ENCODE results near the gene DNMT3B. TPM values are rescaled to one million over a fixed set of nuclear protein-coding genes. Genes with fewer than 3 reads are reported as not detected.

DNMT3B gene
- polyA plus RNA-seq, 2 donors = 0.46 to 0.96 TPM

DNA sequence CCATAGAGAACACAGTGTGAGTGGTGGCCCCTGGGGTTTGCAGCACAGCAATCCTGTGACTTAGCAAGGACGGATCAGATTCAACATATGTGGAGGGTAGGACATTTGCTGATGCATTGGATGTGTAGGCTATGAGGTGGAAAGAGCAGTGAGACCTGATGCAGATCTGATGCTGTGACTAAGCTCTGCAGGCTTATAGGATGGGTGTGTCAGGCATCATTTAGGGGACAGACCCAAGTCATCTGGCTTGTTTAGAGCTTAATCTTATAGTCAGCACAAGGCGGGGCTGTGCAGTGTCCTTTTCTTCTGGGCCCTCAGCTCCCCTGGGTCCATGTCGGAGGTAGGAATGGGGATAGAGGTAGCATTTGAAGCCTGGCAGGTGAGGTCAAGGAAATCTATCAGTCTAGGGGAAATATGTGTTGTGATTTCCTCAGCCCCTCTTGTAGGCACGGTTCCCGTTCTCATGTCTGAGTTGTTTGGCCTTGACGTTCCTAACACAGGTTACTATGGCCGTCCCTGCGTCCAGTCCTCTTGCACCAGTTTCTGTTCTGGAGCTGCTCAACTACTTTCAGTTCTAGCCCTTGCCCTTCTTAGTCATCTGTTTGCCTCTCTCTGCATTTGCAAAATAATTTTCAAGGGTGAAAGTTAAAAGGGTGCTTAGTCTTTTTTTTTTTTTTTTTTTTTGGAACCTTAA lies 42.0 kb downstream of the DNMT3B start:
- Histone ChIP-seq H3K27me3 (ENCODE audit: control insufficient read depth in 1 of 2, insufficient read depth in 2 of 2, low read length in 2 of 2) (no peaks in the 10 kb centered on the region), H3K36me3 (ENCODE audit: control insufficient read depth in 2 of 2, insufficient read depth in 2 of 2, low read length in 1 of 2) (no peaks in the 10 kb centered on the region), H3K4me1 (ENCODE audit: control insufficient read depth in 2 of 2, insufficient read depth in 2 of 2, low read length in 1 of 2) (peaks cover 0 to 6% of the 10 kb centered on the region in 2 donors), H3K4me3 (ENCODE audit: low read depth in 1 of 2, low read length in 2 of 2) (no peak overlapping the region), H3K9me3 (ENCODE audit: control insufficient read depth in 2 of 2, insufficient read depth in 1 of 2, low read depth in 1 of 2, low read length in 1 of 2) (no peaks in the 10 kb centered on the region), H3K27ac (ENCODE audit: low read depth in 2 of 2, low read length in 1 of 2) (peak overlapping the region in 1 of 2 donors; percentile 69)
- WGBS, 2 donors = 83 to 84% methylated on average over 8 of the region's 8 CpGs

DNA sequence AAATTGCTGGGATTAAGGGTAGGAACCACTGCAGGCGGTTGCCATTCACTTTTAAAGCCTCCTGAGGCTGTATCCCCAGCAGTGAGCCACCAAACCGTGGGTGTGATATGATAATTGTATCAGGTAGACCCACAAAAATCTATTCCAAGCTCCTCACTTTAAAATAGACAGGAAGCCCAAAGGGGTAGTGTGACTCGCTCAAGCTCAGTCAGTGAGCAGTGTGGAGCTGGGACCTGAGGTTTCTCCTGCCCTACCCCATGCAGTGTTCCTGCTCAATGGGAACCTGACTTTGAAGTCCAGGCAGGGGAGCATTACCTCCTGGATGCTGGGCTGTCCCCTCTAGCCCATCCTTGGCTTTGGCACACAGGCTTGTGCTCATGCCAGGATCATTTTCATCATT lies 42.6 kb downstream of the DNMT3B start:
- Histone ChIP-seq H3K27ac (ENCODE audit: low read depth in 2 of 2, low read length in 1 of 2) (peak overlapping the region in 1 of 2 donors; percentile 59), H3K4me1 (ENCODE audit: control insufficient read depth in 2 of 2, insufficient read depth in 2 of 2, low read length in 1 of 2) (peaks cover 0 to 6% of the 10 kb centered on the region in 2 donors), H3K4me3 (ENCODE audit: low read depth in 1 of 2, low read length in 2 of 2) (no peak overlapping the region), H3K36me3 (ENCODE audit: control insufficient read depth in 2 of 2, insufficient read depth in 2 of 2, low read length in 1 of 2) (no peaks in the 10 kb centered on the region), H3K9me3 (ENCODE audit: control insufficient read depth in 2 of 2, insufficient read depth in 1 of 2, low read depth in 1 of 2, low read length in 1 of 2) (no peaks in the 10 kb centered on the region), H3K27me3 (ENCODE audit: control insufficient read depth in 1 of 2, insufficient read depth in 2 of 2, low read length in 2 of 2) (no peaks in the 10 kb centered on the region)
- WGBS, 2 donors = 76 to 83% methylated on average over 3 of the region's 3 CpGs

DNA sequence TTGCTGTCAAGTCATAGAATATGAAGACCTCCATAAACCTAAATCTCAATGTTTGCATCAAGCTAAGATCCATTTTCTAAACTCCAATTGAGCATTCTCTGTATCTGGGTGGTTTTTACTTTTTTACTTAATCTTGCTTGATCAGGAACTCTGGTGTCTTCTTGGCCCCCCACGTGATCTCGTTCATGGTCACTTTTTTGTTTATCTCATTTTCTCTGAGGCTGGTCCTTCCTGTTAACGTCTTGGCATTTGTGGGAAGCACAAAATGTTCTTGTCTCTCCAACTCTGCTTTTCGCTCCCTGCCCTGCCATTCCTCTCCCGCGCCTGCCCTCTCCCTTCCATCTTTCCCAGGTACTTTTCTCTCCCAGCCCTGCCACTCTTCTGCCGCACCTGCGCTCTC lies 43.5 kb downstream of the DNMT3B start:
- no peak overlapping the region for H3K27ac ChIP-seq (ENCODE audit: low read depth in 2 of 2, low read length in 1 of 2)
- H3K36me3 ChIP-seq (ENCODE audit: control insufficient read depth in 2 of 2, insufficient read depth in 2 of 2, low read length in 1 of 2) = no peaks in the 10 kb centered on the region
- H3K9me3 ChIP-seq (ENCODE audit: control insufficient read depth in 2 of 2, insufficient read depth in 1 of 2, low read depth in 1 of 2, low read length in 1 of 2) = no peaks in the 10 kb centered on the region
- 85 to 93% methylated on average over 8 of the region's 8 CpGs for WGBS, 2 donors
- no peaks in the 10 kb centered on the region for H3K27me3 ChIP-seq (ENCODE audit: control insufficient read depth in 1 of 2, insufficient read depth in 2 of 2, low read length in 2 of 2)
- peaks cover 0 to 6% of the 10 kb centered on the region in 2 donors for H3K4me1 ChIP-seq (ENCODE audit: control insufficient read depth in 2 of 2, insufficient read depth in 2 of 2, low read length in 1 of 2)
- no peak overlapping the region for H3K4me3 ChIP-seq (ENCODE audit: low read depth in 1 of 2, low read length in 2 of 2)

DNA sequence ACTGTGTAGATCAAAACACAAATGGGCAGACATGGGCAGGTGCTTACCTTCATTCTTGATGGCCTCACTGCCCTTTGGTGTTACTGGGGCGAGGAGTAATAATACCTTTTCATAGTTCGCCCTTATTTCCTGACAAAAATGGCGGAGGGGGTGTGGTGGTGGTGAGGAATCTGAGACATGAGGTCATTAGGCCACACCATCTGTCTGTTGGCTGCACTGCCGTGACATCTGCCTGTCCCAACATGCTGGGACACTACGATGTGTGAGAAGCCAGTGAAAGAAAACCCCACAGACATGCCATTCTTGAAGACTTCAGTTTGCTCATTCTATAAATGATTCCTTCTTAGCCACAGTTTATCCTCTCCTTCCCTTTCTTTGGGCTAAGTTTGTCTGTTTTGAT lies 44.2 kb downstream of the DNMT3B start:
- no peaks in the 10 kb centered on the region for H3K36me3 ChIP-seq (ENCODE audit: control insufficient read depth in 2 of 2, insufficient read depth in 2 of 2, low read length in 1 of 2)
- H3K4me3 ChIP-seq (ENCODE audit: low read depth in 1 of 2, low read length in 2 of 2) = no peak overlapping the region
- H3K27ac ChIP-seq (ENCODE audit: low read depth in 2 of 2, low read length in 1 of 2) = peak overlapping the region; percentile 1 to 47
- H3K9me3 ChIP-seq (ENCODE audit: control insufficient read depth in 2 of 2, insufficient read depth in 1 of 2, low read depth in 1 of 2, low read length in 1 of 2) = no peaks in the 10 kb centered on the region
- H3K27me3 ChIP-seq (ENCODE audit: control insufficient read depth in 1 of 2, insufficient read depth in 2 of 2, low read length in 2 of 2) = no peaks in the 10 kb centered on the region
- peaks cover 0 to 6% of the 10 kb centered on the region in 2 donors for H3K4me1 ChIP-seq (ENCODE audit: control insufficient read depth in 2 of 2, insufficient read depth in 2 of 2, low read length in 1 of 2)
- 70 to 79% methylated on average over 5 of the region's 5 CpGs for WGBS, 2 donors

DNA sequence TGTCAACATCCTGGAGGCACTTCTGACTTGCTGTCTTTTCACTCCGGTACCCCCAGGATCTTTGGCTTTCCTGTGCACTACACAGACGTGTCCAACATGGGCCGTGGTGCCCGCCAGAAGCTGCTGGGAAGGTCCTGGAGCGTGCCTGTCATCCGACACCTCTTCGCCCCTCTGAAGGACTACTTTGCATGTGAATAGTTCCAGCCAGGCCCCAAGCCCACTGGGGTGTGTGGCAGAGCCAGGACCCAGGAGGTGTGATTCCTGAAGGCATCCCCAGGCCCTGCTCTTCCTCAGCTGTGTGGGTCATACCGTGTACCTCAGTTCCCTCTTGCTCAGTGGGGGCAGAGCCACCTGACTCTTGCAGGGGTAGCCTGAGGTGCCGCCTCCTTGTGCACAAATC lies 45.5 kb downstream of the DNMT3B start:
- Histone ChIP-seq H3K27me3 (ENCODE audit: control insufficient read depth in 1 of 2, insufficient read depth in 2 of 2, low read length in 2 of 2) (no peaks in the 10 kb centered on the region), H3K9me3 (ENCODE audit: control insufficient read depth in 2 of 2, insufficient read depth in 1 of 2, low read depth in 1 of 2, low read length in 1 of 2) (no peaks in the 10 kb centered on the region)
- WGBS, 2 donors = 75 to 83% methylated on average over 9 of the region's 9 CpGs

DNA sequence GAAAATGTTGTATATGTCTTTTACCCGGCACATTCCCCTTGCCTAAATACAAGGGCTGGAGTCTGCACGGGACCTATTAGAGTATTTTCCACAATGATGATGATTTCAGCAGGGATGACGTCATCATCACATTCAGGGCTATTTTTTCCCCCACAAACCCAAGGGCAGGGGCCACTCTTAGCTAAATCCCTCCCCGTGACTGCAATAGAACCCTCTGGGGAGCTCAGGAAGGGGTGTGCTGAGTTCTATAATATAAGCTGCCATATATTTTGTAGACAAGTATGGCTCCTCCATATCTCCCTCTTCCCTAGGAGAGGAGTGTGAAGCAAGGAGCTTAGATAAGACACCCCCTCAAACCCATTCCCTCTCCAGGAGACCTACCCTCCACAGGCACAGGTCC lies 46.3 kb downstream of the DNMT3B start:
- WGBS, 2 donors = 60 to 70% methylated on average over 4 of the region's 4 CpGs
- H3K4me3 ChIP-seq (ENCODE audit: low read depth in 1 of 2, low read length in 2 of 2) = no peak overlapping the region
- peaks cover 0 to 6% of the 10 kb centered on the region in 2 donors for H3K4me1 ChIP-seq (ENCODE audit: control insufficient read depth in 2 of 2, insufficient read depth in 2 of 2, low read length in 1 of 2)
- no peak overlapping the region for H3K27ac ChIP-seq (ENCODE audit: low read depth in 2 of 2, low read length in 1 of 2)
- H3K27me3 ChIP-seq (ENCODE audit: control insufficient read depth in 1 of 2, insufficient read depth in 2 of 2, low read length in 2 of 2) = no peaks in the 10 kb centered on the region
- no peaks in the 10 kb centered on the region for H3K9me3 ChIP-seq (ENCODE audit: control insufficient read depth in 2 of 2, insufficient read depth in 1 of 2, low read depth in 1 of 2, low read length in 1 of 2)
- no peaks in the 10 kb centered on the region for H3K36me3 ChIP-seq (ENCODE audit: control insufficient read depth in 2 of 2, insufficient read depth in 2 of 2, low read length in 1 of 2)

More for the DNA sequence above, 45.5 kb downstream of the DNMT3B start:
- no peak overlapping the region for H3K27ac ChIP-seq (ENCODE audit: low read depth in 2 of 2, low read length in 1 of 2)
- H3K4me3 ChIP-seq (ENCODE audit: low read depth in 1 of 2, low read length in 2 of 2) = no peak overlapping the region
- no peaks in the 10 kb centered on the region for H3K36me3 ChIP-seq (ENCODE audit: control insufficient read depth in 2 of 2, insufficient read depth in 2 of 2, low read length in 1 of 2)
- H3K4me1 ChIP-seq (ENCODE audit: control insufficient read depth in 2 of 2, insufficient read depth in 2 of 2, low read length in 1 of 2) = peaks cover 0 to 6% of the 10 kb centered on the region in 2 donors

DNA sequence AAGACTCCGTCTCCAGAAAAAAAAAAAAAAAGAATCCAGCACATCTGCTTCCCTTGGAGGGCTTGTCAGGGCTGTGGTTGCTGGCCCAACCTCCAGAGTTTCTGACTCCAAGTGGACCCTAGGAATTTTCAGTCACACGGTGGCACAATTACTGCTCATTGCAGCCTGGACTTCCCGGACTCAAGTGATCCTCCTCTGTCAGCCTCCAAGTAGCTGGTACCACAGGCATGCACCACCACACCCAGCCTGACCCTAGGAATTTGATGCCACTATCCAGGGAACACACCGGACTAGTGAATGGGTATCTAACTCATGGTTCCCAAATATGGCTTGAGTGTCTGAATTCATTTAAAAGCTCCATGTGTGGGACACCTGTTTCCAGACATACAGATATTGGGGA lies 47.7 kb downstream of the DNMT3B start:
- H3K9me3 ChIP-seq (ENCODE audit: control insufficient read depth in 2 of 2, insufficient read depth in 1 of 2, low read depth in 1 of 2, low read length in 1 of 2) = no peaks in the 10 kb centered on the region
- H3K27me3 ChIP-seq (ENCODE audit: control insufficient read depth in 1 of 2, insufficient read depth in 2 of 2, low read length in 2 of 2) = no peaks in the 10 kb centered on the region
- no peaks in the 10 kb centered on the region for H3K36me3 ChIP-seq (ENCODE audit: control insufficient read depth in 2 of 2, insufficient read depth in 2 of 2, low read length in 1 of 2)
- 94 to 99% methylated on average over 4 of the region's 4 CpGs for WGBS, 2 donors
- peaks cover 0 to 6% of the 10 kb centered on the region in 2 donors for H3K4me1 ChIP-seq (ENCODE audit: control insufficient read depth in 2 of 2, insufficient read depth in 2 of 2, low read length in 1 of 2)
- H3K27ac ChIP-seq (ENCODE audit: low read depth in 2 of 2, low read length in 1 of 2) = no peak overlapping the region
- H3K4me3 ChIP-seq (ENCODE audit: low read depth in 1 of 2, low read length in 2 of 2) = no peak overlapping the region

DNA sequence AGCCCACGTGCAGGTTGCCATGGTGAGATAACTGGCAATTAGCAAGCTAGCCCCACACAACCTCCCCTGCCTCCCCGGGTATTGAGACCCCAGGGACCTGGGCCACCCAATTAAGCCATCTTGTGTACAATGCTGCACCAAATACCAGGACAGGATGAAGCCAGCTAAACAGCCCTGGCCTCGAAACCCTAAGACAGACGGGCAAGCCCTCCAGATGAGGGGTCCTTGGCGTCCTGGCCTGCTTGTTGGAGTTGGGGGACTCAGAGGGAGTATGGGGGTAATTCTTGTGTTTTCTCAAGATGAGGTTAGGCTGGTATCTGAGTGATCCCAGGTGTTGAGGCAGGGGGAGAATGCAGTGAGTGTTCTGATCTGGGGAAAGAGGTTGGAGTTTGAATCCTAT lies 48.8 kb downstream of the DNMT3B start:
- no peaks in the 10 kb centered on the region for H3K9me3 ChIP-seq (ENCODE audit: control insufficient read depth in 2 of 2, insufficient read depth in 1 of 2, low read depth in 1 of 2, low read length in 1 of 2)
- H3K36me3 ChIP-seq (ENCODE audit: control insufficient read depth in 2 of 2, insufficient read depth in 2 of 2, low read length in 1 of 2) = no peaks in the 10 kb centered on the region
- peaks cover 0 to 4% of the 10 kb centered on the region in 2 donors for H3K4me1 ChIP-seq (ENCODE audit: control insufficient read depth in 2 of 2, insufficient read depth in 2 of 2, low read length in 1 of 2)
- no peaks in the 10 kb centered on the region for H3K27me3 ChIP-seq (ENCODE audit: control insufficient read depth in 1 of 2, insufficient read depth in 2 of 2, low read length in 2 of 2)
- no peak overlapping the region for H3K27ac ChIP-seq (ENCODE audit: low read depth in 2 of 2, low read length in 1 of 2)
- H3K4me3 ChIP-seq (ENCODE audit: low read depth in 1 of 2, low read length in 2 of 2) = no peak overlapping the region
- 88 to 89% methylated on average over 5 of the region's 5 CpGs for WGBS, 2 donors

DNA sequence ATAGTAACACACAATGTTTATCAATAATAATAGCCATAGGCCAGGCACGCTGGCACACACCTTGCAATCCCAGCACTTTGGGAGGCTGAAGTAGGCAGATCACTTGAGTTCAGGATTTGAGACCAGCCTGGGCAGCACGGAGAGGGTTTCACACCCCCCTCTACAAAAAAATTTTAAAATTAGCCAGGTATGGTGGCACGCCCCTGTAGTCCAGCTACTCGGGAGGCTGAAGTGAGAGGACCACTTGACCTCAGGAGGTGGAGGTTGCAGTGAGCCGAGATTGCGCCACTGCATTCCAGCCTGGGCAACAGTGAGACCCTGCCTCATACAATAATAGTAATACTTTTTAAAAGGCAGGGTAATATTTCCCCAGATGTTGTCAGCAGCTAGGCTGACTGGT lies 49.7 kb downstream of the DNMT3B start:
- Histone ChIP-seq H3K27me3 (ENCODE audit: control insufficient read depth in 1 of 2, insufficient read depth in 2 of 2, low read length in 2 of 2) (no peaks in the 10 kb centered on the region), H3K4me1 (ENCODE audit: control insufficient read depth in 2 of 2, insufficient read depth in 2 of 2, low read length in 1 of 2) (no peaks in the 10 kb centered on the region), H3K27ac (ENCODE audit: low read depth in 2 of 2, low read length in 1 of 2) (no peak overlapping the region), H3K9me3 (ENCODE audit: control insufficient read depth in 2 of 2, insufficient read depth in 1 of 2, low read depth in 1 of 2, low read length in 1 of 2) (no peaks in the 10 kb centered on the region), H3K4me3 (ENCODE audit: low read depth in 1 of 2, low read length in 2 of 2) (no peak overlapping the region), H3K36me3 (ENCODE audit: control insufficient read depth in 2 of 2, insufficient read depth in 2 of 2, low read length in 1 of 2) (no peaks in the 10 kb centered on the region)
- WGBS, 2 donors = 94% methylated on average over 6 of the region's 6 CpGs

Data from esophagus (tissue), 2 donors.